Activated T-helper 1 cell treated with anti-CD3 and anti-CD28 coated beads, Interleukin-12 subunit alpha, Interleukin-12 subunit beta, Interleukin-2, Interleukin-4 antibody, amounts not matched to agents 30 ng/mL and 10 ng/mL and 1 ng/mL, durations not matched to agents 14 hours and 24 hours and 36 hours (primary cell): ENCODE data around the gene TAS1R2. TPM values are rescaled to one million over a fixed set of nuclear protein-coding genes. Genes with fewer than 3 reads are reported as not detected.

ENCODE experiments used
- DNase-seq: peaks from one replicate; pipeline ENCODE4 v3.0.0; 2021; ENCODE audit warnings: low spot score
- H3K27ac Mint-ChIP-seq: one replicate; pipeline ENCODE4 v1.8.0; 2021; ENCODE audit warnings: mild to moderate bottlenecking, mixed read lengths
- H3K27me3 Mint-ChIP-seq: one replicate; pipeline ENCODE4 v1.8.0; 2022; ENCODE audit warnings: mild to moderate bottlenecking, moderate library complexity, mixed read lengths; ENCODE audit not compliant: insufficient read depth
- H3K36me3 Mint-ChIP-seq: one replicate; pipeline ENCODE4 v1.8.0; 2021; ENCODE audit warnings: low read depth, mixed read lengths
- H3K4me1 Mint-ChIP-seq: one replicate; pipeline ENCODE4 v1.8.0; 2021; ENCODE audit warnings: low read depth, mixed read lengths
- H3K4me3 Mint-ChIP-seq: one replicate; pipeline ENCODE4 v1.8.0; 2021; ENCODE audit warnings: mild to moderate bottlenecking, moderate library complexity, mixed read lengths
- H3K9me3 Mint-ChIP-seq: one replicate; pipeline ENCODE4 v1.8.0; 2021; ENCODE audit warnings: mixed read lengths
- intact Hi-C: fragments of 100-400 bp; cut with micrococcal nuclease; formaldehyde crosslinking; loops from one replicate; pipeline ENCODE4 v1.15.1; 2024
- total RNA-seq: library from RNA; stranded (reverse); gene quantifications from 2 replicates; pipeline ENCODE4 v1.2.3, GENCODE V29; 2022

Gene TAS1R2
- total RNA-seq, 1 donor from 2014 or later = not detected

GRCh38 chr1:18808550-18808949 is 50.9 kb downstream of the TAS1R2 start:
- intact Hi-C loops = no loop called here
- Mint-ChIP-seq H3K27ac (no peak overlapping the region), H3K4me3 (no peak overlapping the region), H3K36me3 (no peaks in the 10 kb centered on the region), H3K9me3 (no peaks in the 10 kb centered on the region), H3K27me3 (peaks cover 3% of the 10 kb centered on the region), H3K4me1 (no peaks in the 10 kb centered on the region)
- no peak for DNase-seq

DNA sequence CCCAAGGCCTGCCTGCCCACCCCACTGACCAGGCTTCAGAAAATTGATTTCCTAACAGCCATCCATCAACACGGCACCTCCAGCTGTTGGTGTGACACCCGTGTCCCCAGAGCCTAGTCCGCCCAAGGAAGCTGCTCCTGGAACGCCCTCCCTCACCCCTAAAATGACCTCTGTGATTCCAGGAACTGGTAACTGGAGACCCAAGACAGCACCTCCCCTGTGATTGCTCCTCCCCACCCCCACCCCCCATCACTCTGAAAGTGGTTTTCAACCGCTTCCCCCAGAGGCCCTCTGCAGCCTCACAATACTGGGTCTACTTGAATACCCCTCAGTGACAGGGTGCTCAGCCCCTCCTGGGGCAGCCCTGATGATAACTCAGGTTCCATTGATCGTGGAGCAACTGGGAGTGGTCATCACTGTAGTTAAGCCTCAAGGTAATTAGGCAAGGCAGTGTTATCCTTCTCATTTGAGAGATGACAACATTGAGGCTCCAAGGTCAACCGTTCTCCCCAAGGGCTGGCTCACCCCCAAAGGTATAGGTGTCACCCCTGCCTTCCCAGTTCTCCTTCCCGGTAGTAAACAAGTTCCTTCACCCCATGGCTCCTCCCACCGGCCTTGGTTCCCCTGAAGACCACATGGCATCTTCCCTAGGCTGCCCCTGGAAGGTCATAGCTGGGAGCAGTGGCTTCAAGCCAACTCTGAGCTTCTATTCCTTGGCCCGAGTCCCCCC is 52.0 kb downstream of the TAS1R2 start:
- Mint-ChIP-seq H3K27ac (no peak overlapping the region), H3K36me3 (no peaks in the 10 kb centered on the region), H3K9me3 (no peaks in the 10 kb centered on the region), H3K4me1 (no peaks in the 10 kb centered on the region), H3K27me3 (peaks cover 3% of the 10 kb centered on the region), H3K4me3 (no peak overlapping the region)
- intact Hi-C loops = no loop called here
- no peak for DNase-seq

GRCh38 chr1:18805925-18806849 is 53.3 kb downstream of the TAS1R2 start:
- Mint-ChIP-seq H3K36me3 (no peaks in the 10 kb centered on the region), H3K27me3 (no peaks in the 10 kb centered on the region), H3K27ac (no peak overlapping the region), H3K9me3 (no peaks in the 10 kb centered on the region), H3K4me1 (no peaks in the 10 kb centered on the region), H3K4me3 (no peak overlapping the region)
- intact Hi-C loops = no loop called here
- no peak for DNase-seq

- H3K27me3 Mint-ChIP-seq = no peaks in the 10 kb centered on the region
- no peak overlapping the region for H3K27ac Mint-ChIP-seq
- H3K9me3 Mint-ChIP-seq = no peaks in the 10 kb centered on the region
- no peak for DNase-seq
- H3K4me1 Mint-ChIP-seq = no peaks in the 10 kb centered on the region
- intact Hi-C loops = no loop called here
- no peaks in the 10 kb centered on the region for H3K36me3 Mint-ChIP-seq
- no peak overlapping the region for H3K4me3 Mint-ChIP-seq
Observed at GRCh38 chr1:18805150-18805879, 54.1 kb downstream of the TAS1R2 start.

GRCh38 chr1:18803851-18804250 is 55.6 kb downstream of the TAS1R2 start:
- Mint-ChIP-seq H3K4me3 (no peak overlapping the region), H3K27ac (no peak overlapping the region), H3K27me3 (no peaks in the 10 kb centered on the region), H3K4me1 (no peaks in the 10 kb centered on the region), H3K9me3 (no peaks in the 10 kb centered on the region), H3K36me3 (no peaks in the 10 kb centered on the region)
- intact Hi-C loops = no loop called here
- DNase-seq = no peak

DNA sequence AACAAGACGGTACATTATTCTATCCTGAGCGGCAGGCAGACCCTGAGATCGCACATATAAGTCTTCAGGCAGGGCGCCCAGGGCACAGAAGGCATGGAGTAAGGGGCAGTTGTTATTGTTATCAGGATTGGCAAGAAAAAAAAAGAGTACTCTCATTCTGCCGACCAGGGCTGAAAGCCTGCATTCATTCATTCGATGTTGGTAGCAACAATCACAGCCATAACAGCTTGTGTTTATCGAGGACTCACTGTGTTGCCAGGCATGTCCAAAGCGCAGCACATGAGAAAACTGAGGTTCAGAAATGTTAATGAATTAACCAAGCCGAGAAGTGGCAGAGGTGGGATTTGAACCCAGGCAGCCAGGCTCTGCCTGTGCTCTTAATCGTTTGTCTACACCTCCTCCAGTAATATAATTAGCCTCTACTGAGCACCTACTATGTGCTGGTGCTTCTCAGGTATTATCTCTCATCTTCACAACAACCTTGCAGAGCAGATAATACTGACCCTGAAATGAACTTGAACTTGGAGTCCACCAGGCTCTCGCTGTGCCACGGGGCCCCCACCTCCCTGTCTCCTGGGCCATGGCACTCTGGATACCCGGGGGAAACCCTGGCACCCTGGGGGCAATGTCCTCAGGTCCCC is 56.2 kb downstream of the TAS1R2 start:
- no peak overlapping the region for H3K27ac Mint-ChIP-seq
- intact Hi-C loops = no loop called here
- H3K4me3 Mint-ChIP-seq = no peak overlapping the region
- no peak for DNase-seq
- H3K27me3 Mint-ChIP-seq = no peaks in the 10 kb centered on the region
- no peaks in the 10 kb centered on the region for H3K9me3 Mint-ChIP-seq
- H3K4me1 Mint-ChIP-seq = no peaks in the 10 kb centered on the region
- H3K36me3 Mint-ChIP-seq = no peaks in the 10 kb centered on the region

DNA sequence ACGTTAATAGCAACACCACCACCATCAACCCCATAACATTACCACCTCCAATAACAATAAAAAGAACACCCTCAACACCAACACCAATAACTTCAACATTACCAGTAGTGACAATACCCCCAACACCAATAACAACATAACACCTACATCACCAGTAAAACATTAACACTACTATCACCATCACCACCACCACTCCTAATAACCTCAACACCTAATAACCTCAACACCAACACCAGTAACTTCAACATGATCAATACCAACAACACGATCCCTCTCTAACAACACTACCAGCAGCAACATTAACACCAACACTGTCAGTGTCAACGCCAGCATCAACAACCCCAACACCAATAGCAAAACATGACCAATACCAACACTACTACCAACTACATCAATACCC is 57.2 kb downstream of the TAS1R2 start:
- H3K9me3 Mint-ChIP-seq = no peaks in the 10 kb centered on the region

GRCh38 chr1:18800258-18800657 is 59.2 kb downstream of the TAS1R2 start:
- no peaks in the 10 kb centered on the region for H3K36me3 Mint-ChIP-seq

More for the DNA sequence above, 57.2 kb downstream of the TAS1R2 start:
- Mint-ChIP-seq H3K36me3 (no peaks in the 10 kb centered on the region), H3K27me3 (no peaks in the 10 kb centered on the region), H3K4me3 (no peak overlapping the region), H3K4me1 (no peaks in the 10 kb centered on the region), H3K27ac (no peak overlapping the region)
- no peak for DNase-seq
- intact Hi-C loops = no loop called here

GRCh38 chr1:18799454-18799853 is 60.0 kb downstream of the TAS1R2 start:
- peaks cover 2% of the 10 kb centered on the region for H3K27me3 Mint-ChIP-seq
- H3K9me3 Mint-ChIP-seq = no peaks in the 10 kb centered on the region
- H3K27ac Mint-ChIP-seq = no peak overlapping the region
- H3K36me3 Mint-ChIP-seq = no peaks in the 10 kb centered on the region
- intact Hi-C loops = no loop called here
- H3K4me3 Mint-ChIP-seq = no peak overlapping the region
- H3K4me1 Mint-ChIP-seq = no peaks in the 10 kb centered on the region
- no peak for DNase-seq

More at GRCh38 chr1:18800258-18800657, 59.2 kb downstream of the TAS1R2 start:
- Mint-ChIP-seq H3K9me3 (no peaks in the 10 kb centered on the region), H3K4me3 (no peak overlapping the region), H3K27ac (no peak overlapping the region), H3K4me1 (no peaks in the 10 kb centered on the region), H3K27me3 (peaks cover 2% of the 10 kb centered on the region)
- DNase-seq = no peak
- intact Hi-C loops = no loop called here

DNA sequence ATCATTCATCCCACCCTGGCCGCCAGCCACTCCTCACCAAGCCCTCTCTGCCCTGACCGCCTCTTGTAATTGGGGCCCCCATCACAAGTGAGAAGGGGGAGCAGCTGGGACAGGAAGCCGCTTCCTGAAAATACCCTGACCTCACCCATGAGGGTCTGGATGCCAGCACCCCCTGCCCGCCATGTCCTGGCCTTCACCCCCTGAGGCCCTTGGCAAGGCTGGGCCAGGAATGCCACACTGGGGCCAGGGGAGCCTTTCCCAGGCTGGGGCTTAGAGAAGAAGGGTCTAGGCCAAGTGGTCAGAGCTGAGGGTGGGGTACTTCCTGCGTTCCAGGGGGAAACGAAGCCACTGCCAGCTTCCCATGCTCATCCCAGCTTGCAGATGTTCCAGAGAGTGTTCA is 60.5 kb downstream of the TAS1R2 start:
- no peak overlapping the region for H3K4me3 Mint-ChIP-seq
- H3K36me3 Mint-ChIP-seq = no peaks in the 10 kb centered on the region
- H3K9me3 Mint-ChIP-seq = no peaks in the 10 kb centered on the region
- no peak for DNase-seq
- no peak overlapping the region for H3K27ac Mint-ChIP-seq
- intact Hi-C loops = no loop called here
- H3K27me3 Mint-ChIP-seq = peaks cover 4% of the 10 kb centered on the region
- no peaks in the 10 kb centered on the region for H3K4me1 Mint-ChIP-seq

GRCh38 chr1:18798533-18798932 is 60.9 kb downstream of the TAS1R2 start:
- no peaks in the 10 kb centered on the region for H3K4me1 Mint-ChIP-seq
- no peak overlapping the region for H3K4me3 Mint-ChIP-seq
- intact Hi-C loops = no loop called here
- H3K36me3 Mint-ChIP-seq = no peaks in the 10 kb centered on the region
- no peak for DNase-seq
- H3K9me3 Mint-ChIP-seq = no peaks in the 10 kb centered on the region
- H3K27ac Mint-ChIP-seq = no peak overlapping the region
- peaks cover 6% of the 10 kb centered on the region for H3K27me3 Mint-ChIP-seq

DNA sequence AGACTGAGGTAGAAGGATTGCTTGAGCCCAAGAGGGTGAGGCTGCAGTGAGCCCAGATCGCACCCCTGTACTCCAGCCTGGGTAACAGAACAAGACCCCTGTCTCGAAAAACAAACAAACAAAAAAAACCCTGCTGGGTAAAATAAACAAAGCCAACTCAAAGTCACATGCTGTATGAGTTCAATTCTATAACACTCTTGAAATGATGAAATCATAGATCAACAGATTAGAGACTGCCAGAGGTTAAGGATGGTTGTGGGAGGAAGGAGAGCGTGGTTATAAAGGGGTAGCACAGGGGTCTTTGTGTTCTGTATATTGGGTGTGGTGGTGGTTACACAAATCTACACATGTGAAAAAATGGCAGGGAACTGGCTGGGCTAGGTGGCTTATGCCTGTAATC is 62.5 kb downstream of the TAS1R2 start:
- H3K9me3 Mint-ChIP-seq = no peaks in the 10 kb centered on the region
- H3K4me3 Mint-ChIP-seq = no peak overlapping the region
- intact Hi-C loops = no loop called here
- H3K36me3 Mint-ChIP-seq = no peaks in the 10 kb centered on the region
- peaks cover 6% of the 10 kb centered on the region for H3K27me3 Mint-ChIP-seq
- no peak for DNase-seq
- no peaks in the 10 kb centered on the region for H3K4me1 Mint-ChIP-seq
- no peak overlapping the region for H3K27ac Mint-ChIP-seq
